IPS DF 4.7 (cell line): Measurements from ENCODE around the gene EPHA2.

ENCODE experiments used
- DNase-seq: peaks from one replicate; pipeline ENCODE4 v3.0.0-alpha.2; 2013; ENCODE audit warnings: low spot score; ENCODE audit errors: extremely low read depth

EPHA2 gene

DNA sequence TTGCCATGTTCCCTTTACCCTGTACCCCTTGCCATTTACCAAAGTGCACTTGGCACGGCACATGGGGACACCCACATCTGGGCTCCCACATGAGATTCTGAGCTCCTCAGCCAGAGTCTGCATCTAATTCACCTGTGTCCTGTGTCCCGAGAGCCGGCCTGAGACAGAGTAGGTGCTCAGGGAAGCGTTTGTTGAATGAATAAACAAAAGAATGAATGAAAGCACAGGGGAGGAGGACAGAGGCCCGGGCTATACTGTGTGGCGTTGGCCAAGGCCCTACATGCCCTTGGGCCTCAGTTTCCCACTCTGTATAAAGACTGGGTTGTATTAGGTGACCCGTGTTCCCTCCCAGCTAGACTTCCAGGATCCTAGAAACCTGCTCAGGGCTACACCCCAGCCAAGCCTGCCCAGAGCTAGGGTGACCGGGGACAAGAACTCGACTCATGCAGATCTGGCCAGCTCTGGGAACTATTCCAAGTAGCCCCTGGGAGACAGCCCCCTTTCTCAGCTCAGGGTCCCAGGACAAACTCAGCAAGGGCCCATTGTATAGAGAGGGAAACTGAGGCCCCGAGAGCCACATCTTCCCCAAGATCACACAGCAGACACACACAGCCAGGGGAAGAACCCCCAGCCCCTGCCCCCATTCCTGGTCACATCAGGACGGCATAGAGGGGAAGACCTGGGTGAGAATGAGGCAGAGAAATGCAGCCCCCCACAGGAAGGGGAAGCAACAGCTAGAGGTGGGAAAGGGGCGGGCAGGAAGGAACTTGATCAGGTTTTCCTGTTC, 6.0 kb downstream of the EPHA2 start:
- no peak for DNase-seq

DNA sequence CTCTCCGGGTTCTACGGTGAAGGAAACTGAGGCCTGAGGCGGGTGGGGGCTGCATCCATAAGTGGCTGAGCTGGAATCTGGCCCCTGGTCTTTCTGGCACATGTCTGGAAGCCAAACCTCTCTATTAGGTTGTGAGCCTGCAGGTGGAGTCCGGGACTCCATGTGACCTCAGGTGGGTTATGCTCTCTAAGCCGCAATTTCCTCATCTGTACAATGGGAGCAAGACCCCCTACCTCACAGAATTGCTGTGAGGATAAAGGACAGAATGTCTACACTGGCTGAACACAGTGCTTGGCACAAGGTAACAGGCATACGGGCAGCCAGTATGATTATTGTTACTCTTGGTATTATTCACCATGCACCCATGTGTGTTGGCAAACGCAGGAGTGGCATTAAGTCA, 6.7 kb downstream of the EPHA2 start:
- DNase-seq = no peak

DNA sequence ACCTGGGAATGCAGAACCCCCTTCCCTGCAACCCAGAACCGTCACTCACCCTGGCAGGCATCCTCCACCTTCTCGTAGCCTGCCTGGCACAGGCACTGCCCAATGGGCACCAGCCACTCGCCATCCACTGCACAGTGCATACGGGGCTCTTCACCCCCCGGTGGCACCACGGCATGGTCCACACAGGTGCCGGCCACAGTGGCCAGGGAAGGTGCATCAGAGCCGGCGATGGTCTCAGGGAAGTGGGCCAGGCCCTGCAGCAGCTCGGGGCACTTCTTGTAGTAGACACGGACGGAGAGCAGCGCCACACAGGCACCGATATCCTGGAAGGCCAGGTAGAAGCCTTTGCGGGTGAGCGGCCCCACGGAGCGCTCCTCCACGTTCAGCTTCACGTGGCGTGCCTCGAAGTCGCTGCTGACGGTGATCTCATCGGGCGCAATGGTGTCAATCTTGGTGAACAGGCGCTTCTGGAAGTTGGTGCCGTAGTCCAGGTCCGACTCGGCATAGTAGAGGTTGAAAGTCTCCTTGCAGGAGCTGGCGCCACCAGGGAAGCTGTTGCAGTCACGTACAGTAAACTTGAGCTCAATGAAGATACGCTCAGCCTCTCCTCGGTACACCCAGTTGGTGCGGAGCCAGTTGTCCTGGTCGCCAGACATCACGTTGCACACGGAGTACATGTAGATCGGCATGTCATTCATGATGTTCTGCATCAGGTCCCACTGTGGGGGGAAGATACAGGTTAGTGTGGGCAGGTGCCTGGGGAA, 7.4 kb downstream of the EPHA2 start:
- no peak for DNase-seq

DNA sequence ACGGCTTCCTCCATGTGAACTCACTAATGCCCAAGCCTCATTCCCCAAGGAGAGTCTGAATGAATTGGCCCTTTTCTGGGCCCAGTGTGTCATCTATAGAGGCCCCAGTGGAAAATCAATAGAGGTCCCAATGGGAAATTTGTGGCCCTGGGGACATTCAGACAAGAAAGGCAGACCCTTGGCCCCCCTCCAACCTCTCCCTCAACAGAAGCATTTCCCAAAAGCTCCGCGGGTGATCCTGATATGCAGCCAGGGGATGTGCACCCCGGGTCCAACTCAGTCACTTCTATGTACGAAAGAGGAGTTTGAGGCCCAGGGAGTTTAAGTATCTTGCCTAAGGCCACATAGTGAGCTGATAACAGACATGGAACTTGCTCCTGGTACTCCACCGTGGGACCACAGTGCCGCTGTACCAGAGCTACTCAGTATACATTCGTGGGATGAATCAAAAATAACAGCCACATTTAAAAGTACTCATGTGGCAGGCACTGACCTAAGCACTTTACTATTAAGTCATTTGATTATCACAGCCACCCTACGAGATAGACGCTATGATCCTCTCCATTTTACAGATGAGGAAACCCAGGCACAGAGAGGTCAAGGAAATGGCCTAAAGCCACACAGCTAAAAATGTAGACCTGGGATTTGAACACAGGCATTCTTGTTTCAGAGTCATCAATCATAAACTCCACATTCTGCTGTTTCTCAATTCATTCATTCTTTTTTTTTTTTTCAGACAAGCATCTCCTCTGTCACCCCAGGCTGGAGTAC, 8.5 kb downstream of the EPHA2 start:
- DNase-seq = no peak

DNA sequence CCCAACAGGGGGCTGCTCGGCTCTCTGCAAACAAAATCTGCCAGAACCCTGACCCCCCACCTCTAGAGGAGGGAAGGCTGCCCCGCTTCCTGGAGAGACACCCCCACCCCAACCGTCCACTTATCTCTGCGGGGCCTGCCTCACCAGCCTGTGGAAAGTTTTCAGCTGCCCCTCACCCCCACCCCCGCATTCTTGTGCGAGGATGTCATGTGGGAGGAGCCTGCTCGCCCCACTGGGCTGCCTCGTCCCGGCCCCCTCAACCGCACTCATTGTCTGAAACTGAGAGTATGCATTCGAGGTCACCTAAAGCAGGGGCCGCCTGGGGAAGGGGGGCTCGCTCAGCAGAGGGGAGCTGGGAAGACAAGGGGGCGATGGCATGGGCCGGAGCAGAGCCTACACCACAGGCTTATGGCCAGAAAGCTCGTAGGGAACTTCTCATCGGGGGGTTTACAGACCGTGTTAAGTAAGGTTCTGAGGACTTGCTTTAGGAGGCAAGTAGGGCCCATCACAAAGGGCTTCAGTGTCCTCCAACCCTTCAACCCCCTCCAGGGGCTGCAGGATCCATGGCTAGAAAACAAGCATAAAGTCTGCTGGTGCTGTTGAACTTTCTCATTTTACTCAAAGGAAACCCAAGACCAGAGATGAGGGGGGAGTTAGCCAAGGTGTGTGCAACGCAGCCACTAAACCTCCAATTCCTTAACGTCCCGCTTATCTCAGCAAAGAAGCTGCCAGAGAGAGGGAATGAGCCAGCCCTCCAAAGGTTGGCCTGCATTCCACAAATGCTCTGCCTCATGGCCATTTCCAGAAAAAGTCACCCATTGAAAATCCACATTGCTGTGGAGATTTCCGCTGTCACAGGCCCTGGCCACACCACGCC, 9.4 kb downstream of the EPHA2 start:
- DNase-seq = no peak

DNA sequence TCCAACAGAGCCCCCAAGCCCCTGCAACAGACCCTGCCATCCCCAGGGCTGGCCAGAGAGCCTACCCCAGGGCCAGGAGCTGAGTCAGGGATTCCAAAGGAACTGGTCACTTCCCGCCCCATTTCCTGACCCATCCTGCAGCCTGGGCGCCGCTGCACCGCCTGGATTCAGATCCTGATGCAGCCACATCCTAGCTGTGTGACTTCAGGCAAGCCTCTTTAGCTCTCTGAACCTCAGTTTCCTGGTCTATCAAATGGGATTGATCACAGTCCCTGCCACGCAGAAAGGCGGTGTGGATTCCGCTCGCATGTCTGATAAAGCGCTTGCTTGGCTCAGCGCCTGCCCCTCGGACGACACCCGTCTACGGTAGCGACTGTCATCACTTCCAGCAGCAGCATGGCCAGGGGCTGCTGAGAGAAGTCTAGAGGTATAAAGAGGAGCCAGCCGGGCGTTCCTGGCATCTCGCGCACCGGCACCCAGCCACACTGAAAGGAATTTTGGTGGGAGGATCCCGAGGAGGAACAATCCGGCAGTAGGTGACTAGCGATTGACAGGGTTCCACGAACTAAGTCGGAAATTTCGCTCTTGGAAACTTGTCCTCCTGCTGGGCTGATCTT, 10.1 kb downstream of the EPHA2 start:
- no peak for DNase-seq

DNA sequence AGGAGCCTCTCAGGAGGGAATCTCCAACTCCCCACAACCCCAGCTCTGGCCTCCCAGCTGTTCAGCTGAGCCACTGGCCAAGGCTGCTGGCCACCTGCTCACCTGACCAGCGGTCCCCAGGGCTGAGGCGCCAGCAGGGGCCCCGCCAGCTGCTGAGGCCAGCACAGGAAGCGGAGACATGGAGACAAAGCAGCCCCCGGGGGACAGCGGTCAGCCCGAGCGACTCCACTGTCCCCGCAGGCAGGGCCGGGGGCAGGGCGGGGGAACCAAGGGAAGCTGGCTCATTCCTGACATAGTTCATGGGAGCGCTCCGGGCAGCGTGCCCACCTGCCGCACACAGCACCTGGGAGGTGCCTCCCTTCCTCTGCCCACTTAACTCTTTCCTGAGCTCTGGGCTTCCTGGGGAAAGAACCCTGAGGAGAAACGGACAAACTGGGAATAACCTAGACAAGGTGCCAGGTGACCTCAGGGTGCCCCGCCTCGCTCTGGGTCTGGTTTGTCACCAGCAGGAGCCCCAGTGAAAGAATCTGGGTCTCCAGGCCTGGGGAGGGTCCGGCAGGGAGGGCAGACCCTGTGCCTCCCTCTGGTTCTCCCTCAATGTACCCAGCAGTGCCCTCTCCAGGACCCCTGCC, 10.7 kb downstream of the EPHA2 start:
- DNase-seq = no peak

DNA sequence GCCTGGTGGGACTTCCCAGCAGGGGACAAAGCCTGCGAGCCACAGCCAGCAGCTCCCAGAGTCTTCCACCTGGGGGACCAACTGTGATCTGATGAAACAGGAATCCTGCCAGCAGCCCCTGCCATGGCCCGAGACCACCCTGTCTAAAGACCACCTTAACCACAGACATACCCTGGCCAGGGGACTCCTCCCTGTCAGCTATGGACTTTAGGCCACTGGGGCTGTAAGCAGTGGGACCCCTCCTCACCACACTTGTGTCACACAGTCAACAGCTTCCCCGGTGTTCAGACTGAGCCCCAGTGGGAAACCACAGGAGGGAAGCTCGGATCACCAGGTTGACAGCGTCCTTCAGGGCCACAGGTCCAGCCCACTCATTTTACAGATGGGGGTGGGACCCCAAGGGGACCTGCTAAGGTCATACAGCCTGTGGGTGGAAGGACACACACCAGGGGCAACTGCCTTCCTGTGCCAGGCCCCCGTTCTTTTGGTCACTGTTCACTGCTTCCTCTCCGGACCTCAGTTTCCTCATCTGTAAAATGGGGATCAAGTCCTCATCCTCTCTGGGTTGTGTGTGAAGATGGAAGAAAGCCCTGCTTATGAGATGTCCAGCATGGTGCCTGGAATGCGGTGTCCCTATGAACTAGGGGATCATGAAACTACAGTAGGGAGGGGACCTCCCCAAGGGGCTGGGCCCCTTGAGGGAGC, 11.4 kb downstream of the EPHA2 start:
- DNase-seq = no peak

DNA sequence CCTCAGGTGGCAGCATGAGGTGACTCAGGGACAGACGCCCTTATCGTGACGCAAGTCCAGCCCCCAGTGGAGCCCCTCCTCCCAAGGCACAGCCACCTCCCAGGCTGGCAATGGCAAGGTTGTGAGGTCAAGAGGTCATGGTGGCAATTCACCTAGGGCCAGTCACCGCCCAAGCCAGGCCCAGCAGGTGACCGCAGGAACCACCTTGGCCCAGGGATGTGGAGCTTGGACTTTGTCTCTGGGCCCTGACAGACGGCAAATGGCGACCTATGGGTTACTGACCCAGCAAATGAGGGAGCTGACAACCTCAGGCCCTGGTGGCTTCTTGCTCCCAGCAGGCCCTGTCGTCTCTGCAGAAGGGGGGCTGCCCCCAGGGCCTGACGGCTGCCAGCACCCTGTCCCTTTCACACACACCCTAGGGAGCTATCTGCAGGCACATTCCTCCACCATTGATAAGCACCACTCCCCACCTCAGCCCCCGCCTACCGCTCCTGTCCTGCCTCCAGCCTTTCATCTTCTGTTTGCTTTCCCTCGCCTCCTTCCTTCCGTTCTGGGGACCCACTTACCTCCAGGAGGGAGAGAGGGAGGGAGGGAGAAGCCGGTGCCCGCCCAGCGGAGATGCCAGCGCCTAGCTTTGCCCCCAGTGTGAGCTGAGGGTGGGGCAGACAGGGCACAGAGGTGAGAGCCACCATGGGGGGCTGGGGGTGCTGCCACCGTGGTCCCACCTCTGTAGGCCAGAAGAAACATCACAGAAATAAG, 12.1 kb downstream of the EPHA2 start:
- DNase-seq = no peak

DNA sequence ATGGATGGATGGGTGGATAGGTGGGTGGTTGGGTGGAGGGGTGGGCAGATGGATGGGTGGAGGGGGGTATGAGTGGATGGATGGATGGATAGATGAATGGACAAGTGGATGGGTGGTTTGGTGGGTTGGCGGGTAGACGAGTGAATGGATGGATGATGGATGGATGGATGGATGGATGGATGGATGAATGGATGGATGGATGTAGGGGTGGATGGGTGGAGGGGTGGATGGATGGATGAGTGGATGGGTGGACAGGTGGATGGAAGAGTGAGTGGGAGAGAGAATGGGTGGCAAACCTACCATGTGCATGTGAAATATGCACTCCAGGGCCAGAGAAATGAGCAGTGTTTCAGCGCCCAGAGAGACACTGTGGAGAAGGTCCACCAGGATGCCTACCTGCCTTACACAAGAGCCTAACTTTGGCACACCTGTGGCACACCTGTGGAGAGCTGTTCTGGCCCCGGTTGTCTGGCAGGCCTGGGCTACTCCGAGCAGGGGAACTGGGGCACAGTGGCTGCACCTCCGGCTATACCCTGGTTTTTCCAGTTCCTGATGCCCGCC, 12.8 kb downstream of the EPHA2 start:
- no peak for DNase-seq

DNA sequence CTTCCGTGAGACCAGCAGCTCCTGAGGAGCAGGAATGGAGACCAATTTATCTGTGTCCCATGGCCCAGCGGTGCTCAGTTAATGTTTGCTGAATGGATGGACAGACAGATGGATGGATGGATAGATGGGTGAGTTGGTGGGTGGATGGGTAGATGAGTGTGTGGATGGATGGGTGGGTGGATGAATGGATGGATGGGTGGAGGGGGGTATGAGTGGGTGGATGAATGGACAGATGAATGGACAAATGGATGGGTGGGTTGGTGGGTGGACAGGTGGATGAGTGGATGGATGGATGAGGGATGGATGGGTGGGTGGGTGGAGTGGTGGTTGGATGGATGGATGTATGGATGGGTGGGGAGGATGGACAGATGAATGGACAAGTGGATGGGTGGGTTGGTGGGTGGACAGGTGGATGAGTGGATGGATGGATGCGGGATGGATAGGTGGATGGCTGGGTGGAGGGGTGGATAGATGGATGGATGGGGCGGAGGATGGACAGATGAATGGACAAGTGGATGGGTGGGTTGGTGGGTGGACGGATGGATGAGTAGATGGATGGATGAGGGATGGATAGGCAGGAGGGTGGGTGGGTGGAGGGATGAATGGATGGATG, 13.4 kb downstream of the EPHA2 start:
- DNase-seq = no peak

DNA sequence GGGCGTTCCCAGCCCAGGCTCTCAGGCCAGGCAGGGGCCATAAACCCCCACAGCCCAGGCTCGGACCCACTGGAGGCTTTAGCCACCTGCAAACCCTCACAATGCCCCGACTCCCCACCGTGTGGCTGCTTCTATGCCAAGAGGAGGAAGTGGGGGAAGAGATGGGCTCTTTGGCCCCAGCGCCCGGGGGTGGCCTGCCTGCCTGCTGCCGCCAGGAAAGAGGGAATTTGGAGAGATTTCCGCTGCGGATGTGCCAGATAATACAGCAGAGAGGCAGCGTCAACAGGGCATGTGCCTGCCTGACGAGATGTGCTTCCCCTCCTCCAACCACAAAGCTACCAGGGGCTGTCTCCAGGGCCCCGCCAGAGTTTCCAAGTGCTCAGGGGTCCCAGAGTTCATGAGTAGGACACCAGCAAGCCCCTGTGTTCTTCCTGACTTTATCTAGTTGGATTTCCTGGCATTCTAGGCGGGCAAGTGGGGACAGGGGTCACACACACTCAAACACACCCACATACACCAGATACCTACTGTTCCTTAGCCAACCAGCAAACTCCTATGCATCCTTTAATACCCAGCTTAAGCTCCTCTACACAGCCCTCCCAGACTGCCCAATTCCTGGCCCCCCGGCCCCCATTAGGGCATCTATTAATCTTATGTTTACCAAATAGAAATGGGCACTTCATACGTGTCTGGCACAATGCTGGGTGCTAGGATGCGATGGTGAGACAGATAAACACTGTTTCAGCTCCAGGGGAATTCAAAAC, 14.1 kb downstream of the EPHA2 start:
- DNase-seq = no peak

DNA sequence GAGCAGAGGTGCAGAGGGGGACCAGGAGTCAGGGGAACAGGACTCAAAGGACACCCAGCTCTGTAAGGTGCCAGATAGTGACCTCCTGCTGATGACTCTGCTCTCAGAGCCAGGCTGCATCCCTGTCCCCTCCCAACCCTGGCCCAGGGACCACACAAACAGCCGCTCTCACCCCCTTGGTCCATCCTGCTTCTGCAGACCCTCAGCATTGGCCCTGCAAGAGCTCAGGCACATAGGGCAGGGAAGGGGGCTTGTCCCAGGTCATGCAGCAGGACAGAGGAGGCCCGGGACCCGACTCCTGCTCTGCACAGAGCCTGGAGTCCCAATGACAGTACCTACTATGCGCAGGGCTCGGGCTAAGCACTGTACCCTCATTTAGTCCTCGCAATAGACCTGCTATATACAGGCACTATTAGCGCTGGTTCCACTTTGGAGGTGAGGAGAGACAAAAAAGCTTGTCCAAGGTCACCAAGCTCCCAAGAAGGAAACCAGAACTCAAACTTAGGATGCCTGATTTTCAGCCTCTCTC, 15.7 kb downstream of the EPHA2 start:
- no peak for DNase-seq

DNA sequence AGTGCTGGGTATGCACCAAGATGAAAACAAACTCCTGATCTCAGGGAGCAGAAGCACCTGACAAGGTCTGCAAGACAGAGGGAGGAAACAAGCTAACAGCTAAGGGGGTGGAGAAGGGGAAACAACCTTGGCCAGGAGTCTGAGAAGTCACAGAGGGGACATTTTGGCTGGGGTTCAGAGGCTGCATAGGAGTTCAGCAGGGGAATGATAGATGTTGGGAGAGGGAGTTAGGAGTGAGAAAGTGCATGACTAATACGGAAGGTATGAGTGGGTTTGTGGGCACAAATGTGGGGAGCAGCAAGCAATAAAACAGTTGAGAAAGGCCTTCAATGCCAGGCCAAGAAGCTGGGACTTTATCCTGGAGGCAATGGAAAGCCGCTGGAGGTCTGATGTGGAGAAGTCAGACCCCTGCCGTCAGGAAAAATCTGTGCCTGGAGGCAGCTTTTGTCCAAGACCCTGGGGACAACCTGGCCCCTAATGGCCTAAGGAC, 16.4 kb downstream of the EPHA2 start:
- DNase-seq = no peak

DNA sequence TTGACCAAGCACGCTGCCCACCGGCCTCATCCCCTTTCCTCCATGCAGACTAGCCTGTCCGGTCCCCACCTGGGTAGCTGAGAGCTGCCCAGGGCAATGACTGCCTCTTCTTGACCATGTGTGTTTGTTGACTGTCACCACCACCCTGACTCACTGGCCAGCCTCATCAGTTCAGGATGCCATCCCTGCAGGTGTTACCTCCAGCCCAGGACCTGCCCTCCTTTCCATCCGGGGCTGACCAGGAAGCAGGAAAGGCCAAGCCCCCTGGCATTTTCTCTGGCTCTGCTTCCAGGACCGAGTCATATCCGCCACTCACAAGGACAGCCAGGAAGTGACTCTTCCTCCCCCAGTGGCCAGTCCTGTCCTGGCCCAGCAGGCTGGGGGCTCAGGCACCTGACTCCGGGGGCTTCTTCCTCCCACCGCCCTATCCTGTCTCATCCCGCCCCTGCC, 17.1 kb downstream of the EPHA2 start:
- no peak for DNase-seq

DNA sequence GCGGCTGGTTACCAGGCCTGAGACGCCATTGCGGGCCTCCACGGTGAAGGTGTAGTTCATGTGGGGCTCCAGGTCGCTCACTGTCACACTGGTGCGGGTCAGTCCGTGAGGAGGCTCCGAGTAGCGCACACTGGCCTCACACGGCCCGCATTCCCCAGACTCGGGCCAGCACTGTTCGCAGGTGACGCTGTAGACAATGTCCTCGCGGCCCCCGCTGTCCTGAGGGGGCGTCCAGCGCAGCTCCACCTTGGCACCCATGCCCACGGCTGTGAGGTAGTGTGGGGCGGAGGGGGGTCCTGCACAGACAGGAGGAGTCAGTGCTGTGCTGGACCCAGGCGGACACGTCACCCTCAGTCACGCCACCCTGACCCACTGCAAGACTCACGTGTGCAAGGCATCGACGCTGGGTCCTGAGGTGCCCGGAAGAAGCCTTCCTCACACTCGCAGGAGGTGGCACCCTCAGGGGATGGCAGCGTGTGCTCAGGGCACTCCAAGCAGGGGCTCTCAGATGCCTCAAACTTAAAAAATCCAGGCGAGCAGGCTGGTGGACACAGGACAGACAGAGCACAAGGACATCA, 17.9 kb downstream of the EPHA2 start:
- DNase-seq = no peak

DNA sequence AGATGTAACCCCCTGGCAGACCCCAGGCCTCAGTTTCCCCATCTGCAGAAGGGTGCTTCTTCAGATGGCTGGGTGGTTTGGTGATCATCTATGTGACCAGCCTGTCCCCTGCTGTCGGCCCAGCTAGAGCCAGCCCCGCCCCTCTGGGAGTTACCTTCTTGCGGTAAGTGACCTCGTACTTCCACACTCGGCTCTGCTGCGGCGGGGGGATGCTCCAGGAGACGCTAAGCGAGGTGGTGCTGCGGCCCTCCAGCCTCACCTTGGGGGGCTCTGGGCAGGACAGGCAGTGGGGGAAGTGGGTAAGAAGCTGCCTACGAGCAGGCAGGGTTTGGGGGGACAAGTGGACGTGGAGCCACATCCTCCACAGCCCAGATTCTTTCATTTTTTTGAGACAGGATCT, 20.4 kb downstream of the EPHA2 start:
- DNase-seq = no peak
